NCI-H187 treated with DMSO at 0.1 percent for 48 hours (cell line): ENCODE data around the gene NUDT1.

Experiments used
- DNase-seq: peaks from one replicate; lab custom pipeline; 2025; lab: John Stamatoyannopoulos, UW

NUDT1 gene

GRCh38 chr7:2241580-2242540, at the start of gene NUDT1, which contains the start of gene MRM2:
Gene NUDT1 (plus strand): TSS chr7:2242226. CDS start chr7:2244575, 2,349 bp downstream.
Gene MRM2 (minus strand): TSS chr7:2242205. CDS start chr7:2242169, 36 bp downstream.
- DNase-seq, result no peak

- peak; percentile 73 for DNase-seq
Measured at GRCh38 chr7:2192831-2193534, 49.0 kb upstream of the NUDT1 start.

- no peak for DNase-seq
Measured at GRCh38 chr7:2193575-2194305, 48.3 kb upstream of the NUDT1 start.

GRCh38 chr7:2195400-2196246, 46.4 kb upstream of the NUDT1 start:
- DNase-seq, result no peak

- no peak for DNase-seq
Measured at GRCh38 chr7:2196381-2197378, 45.3 kb upstream of the NUDT1 start.

- DNase-seq, result no peak
Measured at GRCh38 chr7:2197436-2198155, 44.4 kb upstream of the NUDT1 start.

- peak; percentile 79 for DNase-seq
Measured at GRCh38 chr7:2198206-2198605, 43.8 kb upstream of the NUDT1 start.

- no peak for DNase-seq
Measured at GRCh38 chr7:2198760-2199159, 43.3 kb upstream of the NUDT1 start.

- DNase-seq, result no peak
Measured at GRCh38 chr7:2199528-2199927, 42.5 kb upstream of the NUDT1 start.

GRCh38 chr7:2199956-2200583, 42.0 kb upstream of the NUDT1 start:
- DNase-seq, result no peak

GRCh38 chr7:2200584-2200980, 41.4 kb upstream of the NUDT1 start:
- DNase-seq, result no peak

- no peak for DNase-seq
Measured at GRCh38 chr7:2201128-2201527, 40.9 kb upstream of the NUDT1 start.

GRCh38 chr7:2201686-2202360, 40.2 kb upstream of the NUDT1 start:
- DNase-seq, result no peak

- no peak for DNase-seq
Measured at GRCh38 chr7:2202361-2202761, 39.7 kb upstream of the NUDT1 start.

- DNase-seq, result no peak
Measured at GRCh38 chr7:2202901-2203765, 38.9 kb upstream of the NUDT1 start.

GRCh38 chr7:2203766-2204300, 38.2 kb upstream of the NUDT1 start:
- no peak for DNase-seq

GRCh38 chr7:2204446-2204845, 37.6 kb upstream of the NUDT1 start:
- no peak for DNase-seq
